Mesendoderm (in vitro differentiated cells): Measurements from ENCODE around the gene CD99.
"Not testable (repeated sequence)": the region's sequence is repeated elsewhere in the genome, so short reads cannot be mapped to it uniquely, and the experiment has no call there.

Experiments used
- DNase-seq: peaks from one replicate; pipeline ENCODE4 v3.0.0; 2013
- H2AK5ac ChIP-seq: 2 replicates; pipeline ENCODE4 v1.6.1; 2013; ENCODE audit warnings: low read length, inconsistent platforms
- H2BK120ac ChIP-seq: 2 replicates; pipeline ENCODE4 v1.6.1; 2013; ENCODE audit warnings: low read depth, mild to moderate bottlenecking, low read length, moderate library complexity, mixed read lengths
- H2BK15ac ChIP-seq: replicated peaks from 2 replicates; pipeline ENCODE4 v1.6.1; 2013; ENCODE audit warnings: low read depth, mild to moderate bottlenecking, moderate library complexity
- H2BK5ac ChIP-seq: 2 replicates; pipeline ENCODE4 v1.6.1; 2013; ENCODE audit warnings: low read length, inconsistent platforms
- H3K18ac ChIP-seq: 2 replicates; pipeline ENCODE4 v1.6.1; 2013; ENCODE audit warnings: mild to moderate bottlenecking, low read length, mixed read lengths
- H3K23ac ChIP-seq: one replicate; pipeline ENCODE4 v1.6.1; 2013; ENCODE audit warnings: low read length
- H3K27ac ChIP-seq: 2 replicates; pipeline ENCODE4 v1.5.1; 2013; ENCODE audit warnings: low read depth, mild to moderate bottlenecking, inconsistent platforms, low read length, moderate library complexity
- H3K27me3 ChIP-seq: 2 replicates; pipeline ENCODE4 v1.6.1; 2013; ENCODE audit warnings: low read length, control low read depth, mild to moderate bottlenecking, inconsistent platforms; ENCODE audit not compliant: insufficient read depth, poor library complexity
- H3K36me3 ChIP-seq: 2 replicates; pipeline ENCODE4 v1.6.1; 2013; ENCODE audit warnings: low read length, inconsistent platforms; ENCODE audit not compliant: control insufficient read depth, insufficient read depth
- H3K4ac ChIP-seq: one replicate; pipeline ENCODE4 v1.6.1; 2013; ENCODE audit warnings: low read depth, mild to moderate bottlenecking, low read length, moderate library complexity
- H3K4me1 ChIP-seq: 2 replicates; pipeline ENCODE4 v1.6.1; 2013; ENCODE audit warnings: low read depth, low read length, inconsistent platforms; ENCODE audit not compliant: control insufficient read depth
- H3K4me2 ChIP-seq: 2 replicates; pipeline ENCODE4 v1.6.1; 2013; ENCODE audit warnings: low read length
- H3K4me3 ChIP-seq: 2 replicates; pipeline ENCODE4 v1.5.1; 2013; ENCODE audit warnings: mild to moderate bottlenecking, low read length
- H3K56ac ChIP-seq: one replicate; pipeline ENCODE4 v1.6.1; 2013; ENCODE audit warnings: low read length
- H3K79me1 ChIP-seq: 2 replicates; pipeline ENCODE4 v1.6.1; 2013; ENCODE audit warnings: low read length, inconsistent platforms
- H3K79me2 ChIP-seq: 2 replicates; pipeline ENCODE4 v1.6.1; 2013; ENCODE audit warnings: mild to moderate bottlenecking, low read length; ENCODE audit not compliant: control insufficient read depth, insufficient read depth
- H3K9ac ChIP-seq: 2 replicates; pipeline ENCODE4 v1.6.1; 2013; ENCODE audit warnings: low read length, inconsistent platforms
- H4K5ac ChIP-seq: one replicate; pipeline ENCODE4 v1.6.1; 2013; ENCODE audit warnings: low read length
- H4K8ac ChIP-seq: one replicate; pipeline ENCODE4 v1.6.1; 2013; ENCODE audit warnings: low read depth, mild to moderate bottlenecking, control low read depth, low read length, moderate library complexity
- WGBS: extraction: QIAGEN DNeasy Blood & Tissue Kit; methylation state at CpG from one replicate; pipeline ENCODE4 v1.1.7; 2013; ENCODE audit warnings: low lambda C conversion rate, missing lambda C conversion rate; ENCODE audit not compliant: insufficient coverage; ENCODE audit errors: extremely low coverage; 5-methylcytosine and 5-hydroxymethylcytosine counted together

The CD99 gene

GRCh38 chrX:2751874-2752300 is 60.8 kb downstream of the CD99 start, which contains the start of gene XG:
XG (plus strand) TSS chrX:2752040; CDS start chrX:2752275, 235 bp downstream.
- not testable (repeated sequence) for H3K4ac ChIP-seq, H4K5ac ChIP-seq, H3K79me1 ChIP-seq, H3K36me3 ChIP-seq, H3K4me2 ChIP-seq, H2BK15ac ChIP-seq, H2BK120ac ChIP-seq, H4K8ac ChIP-seq, H3K79me2 ChIP-seq, H3K56ac ChIP-seq, H3K18ac ChIP-seq, H3K27ac ChIP-seq, H2BK5ac ChIP-seq, H3K4me3 ChIP-seq, H2AK5ac ChIP-seq, H3K27me3 ChIP-seq, DNase-seq, H3K23ac ChIP-seq, H3K9ac ChIP-seq, H3K4me1 ChIP-seq
- WGBS = no CpG with 5 or more reads among the region's 11 CpGs

GRCh38 chrX:2752441-2752840 is 61.3 kb downstream of the CD99 start:
- not testable (repeated sequence) for H3K4me1 ChIP-seq, H3K9ac ChIP-seq, H3K56ac ChIP-seq, H4K5ac ChIP-seq, H3K4me3 ChIP-seq, H3K27ac ChIP-seq, H3K27me3 ChIP-seq, H4K8ac ChIP-seq, H3K36me3 ChIP-seq, H3K4ac ChIP-seq, H2BK15ac ChIP-seq, H3K79me1 ChIP-seq, H3K79me2 ChIP-seq, H2BK5ac ChIP-seq, DNase-seq, H3K18ac ChIP-seq, H2BK120ac ChIP-seq, H2AK5ac ChIP-seq, H3K4me2 ChIP-seq, H3K23ac ChIP-seq
- WGBS = no CpG with 5 or more reads among the region's 7 CpGs

- H3K18ac ChIP-seq, H2AK5ac ChIP-seq, H3K79me1 ChIP-seq, H4K5ac ChIP-seq, H3K36me3 ChIP-seq, H2BK15ac ChIP-seq, DNase-seq, H3K4me3 ChIP-seq, H2BK120ac ChIP-seq, H3K9ac ChIP-seq, H3K79me2 ChIP-seq, H3K27ac ChIP-seq, H3K27me3 ChIP-seq, H2BK5ac ChIP-seq, H3K56ac ChIP-seq, H3K23ac ChIP-seq, H4K8ac ChIP-seq, H3K4me1 ChIP-seq, H3K4ac ChIP-seq, H3K4me2 ChIP-seq: not testable (repeated sequence)
- WGBS = no CpG with 5 or more reads among the region's 5 CpGs
These were observed 64.1 kb downstream of the CD99 start for GRCh38 chrX:2755163-2755715.

- Histone ChIP-seq H3K18ac (no peak overlapping the region), H3K27ac (no peak overlapping the region), H4K5ac (no peak overlapping the region), H3K4ac (no peak overlapping the region), H3K27me3 (no peaks in the 10 kb centered on the region), H3K9ac (no peak overlapping the region), H3K4me2 (no peak overlapping the region), H3K56ac (no peak overlapping the region), H3K4me3 (no peak overlapping the region), H3K79me1 (no peaks in the 10 kb centered on the region), H2BK5ac (no peak overlapping the region), H3K4me1 (no peaks in the 10 kb centered on the region), H3K36me3 (no peaks in the 10 kb centered on the region), H2BK120ac (no peak overlapping the region), H3K79me2 (no peaks in the 10 kb centered on the region), H3K23ac (no peak overlapping the region), H2AK5ac (no peak overlapping the region), H4K8ac (no peak overlapping the region), H2BK15ac (no peak overlapping the region)
- no peak for DNase-seq
- WGBS = no CpG with 5 or more reads among the region's 10 CpGs
These were observed 65.5 kb downstream of the CD99 start for GRCh38 chrX:2756548-2756947.

GRCh38 chrX:2761246-2761645 is 70.2 kb downstream of the CD99 start:
- Histone ChIP-seq H3K27ac (no peak overlapping the region), H3K4me1 (no peaks in the 10 kb centered on the region), H3K4ac (no peak overlapping the region), H3K4me2 (no peak overlapping the region), H3K36me3 (no peaks in the 10 kb centered on the region), H3K79me1 (no peaks in the 10 kb centered on the region), H2BK15ac (no peak overlapping the region), H2BK5ac (no peak overlapping the region), H3K27me3 (no peaks in the 10 kb centered on the region), H2BK120ac (no peak overlapping the region), H3K79me2 (no peaks in the 10 kb centered on the region), H2AK5ac (peak overlapping the region; percentile 74), H4K8ac (no peak overlapping the region), H4K5ac (no peak overlapping the region), H3K9ac (no peak overlapping the region), H3K18ac (no peak overlapping the region), H3K56ac (no peak overlapping the region), H3K4me3 (no peak overlapping the region), H3K23ac (no peak overlapping the region)
- DNase-seq = no peak
- no CpG with 5 or more reads among the region's 2 CpGs for WGBS

GRCh38 chrX:2762671-2763070 is 71.6 kb downstream of the CD99 start:
- not testable (repeated sequence) for H3K56ac ChIP-seq, H3K79me1 ChIP-seq, H4K8ac ChIP-seq, H3K36me3 ChIP-seq, H2BK5ac ChIP-seq, H4K5ac ChIP-seq, H2BK120ac ChIP-seq, H3K27me3 ChIP-seq, H3K79me2 ChIP-seq, H2AK5ac ChIP-seq, H3K23ac ChIP-seq, H2BK15ac ChIP-seq, H3K4ac ChIP-seq, H3K9ac ChIP-seq, H3K27ac ChIP-seq, H3K4me2 ChIP-seq, H3K4me1 ChIP-seq, H3K18ac ChIP-seq, H3K4me3 ChIP-seq
- WGBS = no CpG with 5 or more reads among the region's 4 CpGs
- DNase-seq = peak; percentile 70
